Choroid plexus epithelial cell (primary cell): ENCODE data around the gene SENP7.
A peak's percentile ranks its signal among the peaks of the same experiment; 100 is the strongest.
"Not testable (repeated sequence)": the region's sequence is repeated elsewhere in the genome, so short reads cannot be mapped to it uniquely, and the experiment has no call there.

Experiments used
- DNase-seq: peaks from one replicate; pipeline ENCODE4 v3.0.0-alpha.2; 2010; ENCODE audit warnings: low read depth
- H3K4me3 ChIP-seq: 2 replicates; pipeline ENCODE4 v1.5.1; 2011; ENCODE audit warnings: low read depth, mild to moderate bottlenecking, control low read depth, low read length, moderate library complexity
- CTCF ChIP-seq: conservative IDR thresholded peaks from 2 replicates; pipeline ENCODE4 v1.5.1; 2011; ENCODE audit warnings: low read depth, mild to moderate bottlenecking, control low read depth, inconsistent platforms, low read length, moderate library complexity

The SENP7 gene

GRCh38 chr3:101466465-101467309 is 46.3 kb downstream of the SENP7 start:
- no peak for TF ChIP-seq CTCF
- no peak for DNase-seq
- peak overlapping the region; percentile 21 for H3K4me3 ChIP-seq

- no peak for DNase-seq
- no peak overlapping the region for H3K4me3 ChIP-seq
- no peak for TF ChIP-seq CTCF
Measured at GRCh38 chr3:101464235-101464634, 48.8 kb downstream of the SENP7 start.

GRCh38 chr3:101461451-101461850 is 51.6 kb downstream of the SENP7 start:
- TF ChIP-seq CTCF: no peak
- no peak for DNase-seq
- no peak overlapping the region for H3K4me3 ChIP-seq

- no peak for TF ChIP-seq CTCF
- no peak overlapping the region for H3K4me3 ChIP-seq
- no peak for DNase-seq
Measured at GRCh38 chr3:101458387-101458786, 54.6 kb downstream of the SENP7 start.

GRCh38 chr3:101454629-101455028 is 58.4 kb downstream of the SENP7 start:
- TF ChIP-seq CTCF: no peak
- no peak for DNase-seq
- H3K4me3 ChIP-seq: no peak overlapping the region

- no peak overlapping the region for H3K4me3 ChIP-seq
- no peak for DNase-seq
- no peak for TF ChIP-seq CTCF
Measured at GRCh38 chr3:101453961-101454360, 59.1 kb downstream of the SENP7 start.

- not testable (repeated sequence) for H3K4me3 ChIP-seq, DNase-seq
Measured at GRCh38 chr3:101438641-101439040, 74.4 kb downstream of the SENP7 start.
